GM21576 (cell line): ENCODE measurements around the gene GAS6.

Source experiments
- ATAC-seq: cut with Tn5 transposase; IDR thresholded peaks from one replicate; pipeline ENCODE4 v1.9.1; 2021; ENCODE audit warnings: mild to moderate bottlenecking, moderate library complexity; ENCODE audit not compliant: unreplicated experiment

GAS6 gene

GRCh38 chr13:113825841-113826240, 38.0 kb downstream of the GAS6 start:
- no peak for ATAC-seq

GRCh38 chr13:113823771-113824170, 40.1 kb downstream of the GAS6 start:
- no peak for ATAC-seq

- no peak for ATAC-seq
Measured at GRCh38 chr13:113822956-113823744, 40.7 kb downstream of the GAS6 start.

GRCh38 chr13:113822266-113822665, 41.6 kb downstream of the GAS6 start:
- ATAC-seq = no peak

- no peak for ATAC-seq
Measured at GRCh38 chr13:113821847-113822246, 42.0 kb downstream of the GAS6 start.

- ATAC-seq = no peak
Measured at GRCh38 chr13:113820813-113821651, 42.8 kb downstream of the GAS6 start.

- ATAC-seq = no peak
Measured at GRCh38 chr13:113819731-113820715, 43.9 kb downstream of the GAS6 start.

GRCh38 chr13:113819341-113819730, 44.5 kb downstream of the GAS6 start:
- no peak for ATAC-seq

- ATAC-seq = no peak
Measured at GRCh38 chr13:113818700-113819295, 45.1 kb downstream of the GAS6 start.

GRCh38 chr13:113817860-113818691, 45.8 kb downstream of the GAS6 start:
- no peak for ATAC-seq

GRCh38 chr13:113816946-113817859, 46.7 kb downstream of the GAS6 start:
- ATAC-seq = peak; percentile 58

GRCh38 chr13:113816254-113816929, 47.5 kb downstream of the GAS6 start:
- no peak for ATAC-seq

- peak; percentile 45 for ATAC-seq
Measured at GRCh38 chr13:113815151-113816058, 48.5 kb downstream of the GAS6 start.

- ATAC-seq = no peak
Measured at GRCh38 chr13:113814435-113814821, 49.4 kb downstream of the GAS6 start.

- ATAC-seq = no peak
Measured at GRCh38 chr13:113813749-113814434, 50.0 kb downstream of the GAS6 start.

- ATAC-seq = no peak
Measured at GRCh38 chr13:113813070-113813748, 50.7 kb downstream of the GAS6 start.
